KBM-7 (cell line): ENCODE data around the gene IL17RC.
A peak's percentile ranks its signal among the peaks of the same experiment; 100 is the strongest.
"Not testable (repeated sequence)": the region's sequence is repeated elsewhere in the genome, so short reads cannot be mapped to it uniquely, and the experiment has no call there.

Experiments used
- DNase-seq: peaks from one replicate; pipeline ENCODE4 v3.0.0-alpha.2; 2015
- in situ Hi-C: fragments of 300-500 bp; cut with MboI; formaldehyde crosslinking; loops from 2 replicates; pipeline ENCODE4 v1.14.3; 2020; ENCODE audit warnings: low sequenced_read_pairs, low pct_unique_long_range_greater_than_20kb, mixed read lengths

IL17RC gene

DNA sequence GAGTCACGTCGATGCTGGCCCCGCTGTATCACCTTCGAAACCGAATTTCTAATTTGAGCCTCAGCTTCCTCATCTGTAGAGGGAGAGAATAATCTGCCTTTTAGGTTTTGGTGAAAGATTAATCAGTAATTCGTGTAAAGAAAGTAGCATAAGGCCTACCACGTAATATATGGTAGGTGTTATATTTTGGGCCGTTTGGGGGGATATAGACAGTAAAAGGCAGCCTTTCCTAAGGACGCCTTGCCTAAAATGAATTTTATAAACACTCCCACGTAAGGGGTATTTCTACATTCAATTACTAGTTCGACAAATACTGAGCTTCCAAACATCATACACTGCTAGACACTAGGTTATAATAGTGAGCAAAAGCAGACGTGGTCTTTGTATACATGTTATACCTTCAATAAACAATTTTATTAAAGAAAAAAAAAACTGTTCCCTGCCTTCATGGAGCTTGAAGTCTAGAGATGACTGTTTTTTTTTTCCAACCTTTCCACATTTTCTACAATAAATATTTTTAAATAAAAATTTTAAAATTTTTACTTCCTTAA, 25.8 kb upstream of the IL17RC start:
- DNase-seq, result no peak
- in situ Hi-C loops, result no loop called here

- in situ Hi-C loops, result no loop called here
- no peak for DNase-seq
Measured at GRCh38 chr3:9893739-9894138, 23.2 kb upstream of the IL17RC start.

DNA sequence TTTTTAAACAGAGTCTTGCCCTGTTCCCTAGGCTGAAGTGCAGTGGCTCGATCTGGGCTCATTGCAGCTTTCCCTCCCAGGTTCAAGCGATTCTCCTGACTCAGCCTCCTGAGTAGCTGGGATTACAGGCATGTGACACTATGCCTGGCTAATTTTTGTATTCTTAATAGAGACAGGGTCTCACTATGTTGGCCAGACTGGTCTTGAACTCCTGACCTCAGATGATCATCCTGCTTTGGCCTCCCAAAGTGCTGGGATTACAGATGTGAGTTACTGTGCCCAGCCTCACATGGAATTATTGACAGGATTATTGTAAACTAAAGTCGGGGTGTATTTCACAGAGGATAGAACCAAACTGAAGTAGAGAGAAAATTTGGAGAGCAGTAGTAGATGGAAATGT, 21.2 kb upstream of the IL17RC start:
- DNase-seq, in situ Hi-C loops: not testable (repeated sequence)

- DNase-seq, result not testable (repeated sequence)
Measured at GRCh38 chr3:9896755-9897407, 20.0 kb upstream of the IL17RC start.

GRCh38 chr3:9897408-9898372, 19.2 kb upstream of the IL17RC start:
- DNase-seq, result no peak
- in situ Hi-C loops, result no loop called here

More at GRCh38 chr3:9896755-9897407, 20.0 kb upstream of the IL17RC start:
- in situ Hi-C loops, result not testable (repeated sequence)

GRCh38 chr3:9898467-9899241, 18.2 kb upstream of the IL17RC start:
- in situ Hi-C loops, result no loop called here
- no peak for DNase-seq

DNA sequence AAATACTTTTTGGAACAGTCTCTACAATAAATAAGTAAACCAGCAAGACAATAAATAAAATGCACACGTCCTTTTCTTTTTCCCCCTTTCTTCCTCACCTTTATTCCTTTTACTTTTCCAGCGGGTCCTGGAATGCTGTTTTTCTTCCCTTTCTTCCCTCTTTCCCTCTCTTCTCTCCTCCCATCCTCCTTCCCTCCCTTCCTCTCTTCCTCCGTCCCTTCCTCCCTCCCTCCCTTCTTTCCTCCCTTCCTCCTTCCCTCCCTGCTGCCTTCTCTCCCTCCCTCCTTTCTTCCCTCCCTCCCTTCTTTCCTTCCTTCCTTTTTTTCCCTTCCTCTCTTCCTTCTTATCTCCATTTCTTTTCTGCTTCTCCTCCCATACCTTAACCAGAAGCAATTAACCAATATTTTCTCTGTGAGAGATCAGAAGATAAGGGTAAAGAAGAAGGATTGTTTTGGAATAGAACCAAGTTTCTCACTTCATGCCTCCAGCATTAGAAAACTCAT, 17.6 kb upstream of the IL17RC start:
- no peak for DNase-seq
- in situ Hi-C loops, result no loop called here

DNA sequence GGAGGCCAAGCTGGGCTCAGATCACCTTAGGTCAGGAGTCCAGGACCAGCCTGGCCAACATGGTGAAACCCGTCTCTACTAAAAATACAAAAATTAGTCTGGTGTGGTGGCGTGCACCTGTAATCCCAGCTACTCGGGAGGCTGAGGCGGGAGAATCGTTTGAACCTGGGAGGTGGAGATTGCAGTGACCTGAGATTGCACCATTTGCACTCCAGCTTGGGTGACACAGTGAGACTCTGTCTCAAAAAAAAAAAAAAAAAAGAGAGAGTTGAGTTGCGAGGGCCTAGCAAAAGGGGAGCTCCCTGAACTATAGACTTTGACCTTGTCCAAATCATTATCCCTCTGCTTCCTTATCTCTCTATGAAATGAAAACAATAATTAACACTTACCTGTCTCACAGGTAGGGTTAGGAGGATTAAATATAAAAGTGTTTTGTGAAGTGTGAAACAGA, 15.9 kb upstream of the IL17RC start:
- in situ Hi-C loops, DNase-seq: not testable (repeated sequence)

- in situ Hi-C loops, result no loop called here
- DNase-seq, result peak; percentile 89
Measured at GRCh38 chr3:9901967-9902366, 14.9 kb upstream of the IL17RC start.

DNA sequence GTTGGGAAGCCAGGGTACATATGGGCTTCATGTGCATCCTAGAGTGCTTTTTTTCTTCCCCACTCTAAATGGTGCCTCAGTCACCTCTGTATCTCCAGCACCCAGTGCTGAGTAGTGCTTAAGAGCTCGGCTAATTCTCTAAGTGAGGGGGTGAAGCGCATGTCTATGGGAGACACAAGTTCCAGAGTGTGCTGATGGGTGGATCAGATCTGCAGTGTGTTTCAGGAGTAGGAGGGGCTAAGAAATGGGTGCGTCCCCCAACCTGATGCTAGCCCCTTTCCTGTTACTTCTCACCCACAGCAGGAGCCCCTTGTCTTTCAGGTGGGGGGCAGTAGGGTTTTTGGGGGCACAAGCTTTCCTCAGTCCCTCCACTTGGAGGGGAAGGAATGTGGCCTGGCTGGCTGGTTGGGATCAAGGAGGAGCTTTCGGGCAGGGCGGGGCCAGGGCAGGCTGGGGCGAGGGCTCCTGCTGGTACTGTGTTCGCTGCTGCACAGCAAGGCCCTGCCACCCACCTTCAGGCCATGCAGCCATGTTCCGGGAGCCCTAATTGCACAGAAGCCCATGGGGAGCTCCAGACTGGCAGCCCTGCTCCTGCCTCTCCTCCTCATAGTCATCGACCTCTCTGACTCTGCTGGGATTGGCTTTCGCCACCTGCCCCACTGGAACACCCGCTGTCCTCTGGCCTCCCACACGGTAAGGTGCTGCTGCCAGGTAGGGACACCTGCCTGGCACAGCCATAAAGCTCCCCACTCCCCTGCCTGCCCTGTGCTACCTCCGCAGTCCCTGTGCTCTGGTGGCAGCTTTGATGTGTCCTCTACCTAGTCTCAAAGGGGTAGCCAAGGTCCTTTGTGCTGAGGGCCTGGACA, 14.3 kb upstream of the IL17RC start, which contains the start of gene IL17RE:
TSS of gene IL17RE (plus strand) at position 477 of the 866 bp plus-strand sequence. CDS start at position 562, 85 bp downstream.
- in situ Hi-C loops, result no loop called here
- no peak for DNase-seq

DNA sequence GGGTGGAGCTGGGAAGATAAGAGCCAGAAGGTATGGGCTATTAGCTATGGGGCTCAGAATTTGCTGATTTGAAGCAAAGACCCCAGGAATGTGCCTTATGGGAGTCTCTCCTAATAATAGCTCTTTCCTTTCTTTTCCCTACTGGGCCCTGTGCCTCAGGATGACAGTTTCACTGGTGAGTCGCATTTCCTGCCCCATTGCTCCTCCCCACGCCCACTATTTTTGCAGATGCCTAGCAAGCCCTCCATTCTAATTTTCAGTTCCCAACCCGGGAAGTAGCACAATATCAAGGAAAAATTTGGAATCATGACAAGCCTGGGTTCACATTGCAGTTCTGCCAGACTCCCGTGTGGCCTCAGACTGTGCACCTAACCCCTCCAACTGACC, 13.7 kb upstream of the IL17RC start:
- in situ Hi-C loops, result no loop called here
- DNase-seq, result no peak

GRCh38 chr3:9903904-9904303, 13.0 kb upstream of the IL17RC start:
- no peak for DNase-seq
- in situ Hi-C loops, result no loop called here

- in situ Hi-C loops, result no loop called here
- no peak for DNase-seq
Measured at GRCh38 chr3:9906480-9906879, 10.4 kb upstream of the IL17RC start.

DNA sequence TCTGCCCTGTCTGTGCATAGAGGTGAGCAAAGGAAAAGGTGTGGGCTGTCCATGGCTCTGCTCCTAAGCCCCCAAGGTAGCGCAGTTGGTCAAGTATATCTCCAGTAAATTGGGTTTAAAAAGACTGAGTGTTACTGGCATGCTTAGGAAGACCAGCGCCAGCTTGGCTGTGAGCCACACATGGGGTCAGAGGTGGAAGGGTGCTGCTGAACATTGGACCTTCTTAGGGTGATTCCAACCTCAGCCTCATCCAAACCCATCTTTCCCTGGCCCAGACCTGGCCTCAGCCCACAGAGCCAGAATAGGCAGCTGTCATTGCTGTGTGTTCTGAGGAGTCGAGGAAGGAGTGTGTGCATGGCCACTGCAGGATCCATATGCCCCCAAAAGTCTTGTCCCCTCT, 8.6 kb upstream of the IL17RC start:
- no peak for DNase-seq
- in situ Hi-C loops, result no loop called here

- no peak for DNase-seq
- in situ Hi-C loops, result no loop called here
Measured at GRCh38 chr3:9909221-9910013, 7.5 kb upstream of the IL17RC start.

GRCh38 chr3:9911863-9912262, 5.0 kb upstream of the IL17RC start:
- in situ Hi-C loops, result no loop called here
- peak; percentile 65 for DNase-seq

- no peak for DNase-seq
- in situ Hi-C loops, result no loop called here
Measured at GRCh38 chr3:9912294-9912935, 4.5 kb upstream of the IL17RC start.
